Ascending aorta (tissue), 2 donors: ENCODE data around the gene TBCE. TPM values are rescaled to one million over a fixed set of nuclear protein-coding genes. Genes with fewer than 3 reads are reported as not detected.

ENCODE experiments used
- DNase-seq, 2 donors: peaks; one replicate each; pipeline ENCODE4 v3.0.0-alpha.2; 2019; ENCODE audit warnings: low spot score in 2 of 2
- H3K27ac ChIP-seq, 2 donors: fragments of 200-600 bp; sonication (generic); one replicate each; pipeline ENCODE4 v1.5.1; 2016 to 2017; ENCODE audit warnings: mild to moderate bottlenecking in 1 of 2
- H3K27me3 ChIP-seq: fragments of 200-600 bp; sonication (generic); one replicate; pipeline ENCODE4 v1.5.1; 2017
- H3K36me3 ChIP-seq, 2 donors: fragments of 200-600 bp; sonication (generic); one replicate each; pipeline ENCODE4 v1.5.1; 2016
- H3K4me1 ChIP-seq, 2 donors: fragments of 200-600 bp; sonication (generic); one replicate each; pipeline ENCODE4 v1.5.1; 2016 to 2017; ENCODE audit warnings: mild to moderate bottlenecking in 1 of 2
- H3K4me3 ChIP-seq, 2 donors: fragments of 200-600 bp; sonication (generic); one replicate each; pipeline ENCODE4 v1.5.1; 2016 to 2017; ENCODE audit warnings: mild to moderate bottlenecking in 1 of 2
- H3K9me3 ChIP-seq, 2 donors: fragments of 200-600 bp; sonication (generic); one replicate each; pipeline ENCODE4 v1.5.1; 2016
- intact Hi-C: fragments of 100-400 bp; cut with DNase I; formaldehyde crosslinking; loops from one replicate; pipeline ENCODE4 v1.15.1; 2023
- total RNA-seq: library from RNA; depleted of rRNA; stranded (reverse); fragments of >200 nt; gene quantifications from one replicate; pipeline ENCODE4 v1.1.0, GENCODE V29; 2016
- TF ChIP-seq, protein P1 (sequence below), 3 experiments: fragments of 200-600 bp in 2 of 3; fragments of 450-650 bp in 1 of 3; sonication (generic) in 2 of 3; IDR thresholded peaks; one replicate each; pipeline ENCODE4 v1.5.1; 2016 to 2019; ENCODE audit warnings: antibody characterized with exemption in 3 of 3, mild to moderate bottlenecking in 1 of 3, moderate library complexity in 1 of 3

The TBCE gene
- total RNA-seq, 1 donor from 2014 or later, result 67.8 TPM

DNA sequence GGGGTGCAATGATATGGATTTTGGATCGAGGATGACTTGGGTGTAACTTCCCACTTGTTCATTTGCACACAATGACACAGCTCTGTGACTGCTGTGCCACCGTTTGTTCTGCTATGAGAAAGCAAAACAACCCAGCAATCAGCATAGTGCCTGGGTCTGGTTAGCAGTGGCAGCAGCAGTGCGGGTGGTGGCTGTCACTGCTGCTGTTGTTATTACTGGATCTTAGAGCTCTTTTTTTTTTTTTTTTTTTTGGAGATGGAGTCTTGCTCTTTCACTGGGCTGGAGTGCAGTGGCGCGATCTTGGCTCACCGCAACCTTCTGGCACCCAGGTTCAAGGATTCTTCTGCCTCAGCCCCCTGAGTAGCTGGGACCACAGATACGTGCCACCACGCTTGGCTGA is 56.9 kb downstream of the TBCE start:
- no peaks in the 10 kb centered on the region for H3K9me3 ChIP-seq
- H3K4me3 ChIP-seq, result no peak overlapping the region
- no peaks in the 10 kb centered on the region for H3K4me1 ChIP-seq
- no peaks in the 10 kb centered on the region for H3K36me3 ChIP-seq
- TF ChIP-seq, protein P1, sequence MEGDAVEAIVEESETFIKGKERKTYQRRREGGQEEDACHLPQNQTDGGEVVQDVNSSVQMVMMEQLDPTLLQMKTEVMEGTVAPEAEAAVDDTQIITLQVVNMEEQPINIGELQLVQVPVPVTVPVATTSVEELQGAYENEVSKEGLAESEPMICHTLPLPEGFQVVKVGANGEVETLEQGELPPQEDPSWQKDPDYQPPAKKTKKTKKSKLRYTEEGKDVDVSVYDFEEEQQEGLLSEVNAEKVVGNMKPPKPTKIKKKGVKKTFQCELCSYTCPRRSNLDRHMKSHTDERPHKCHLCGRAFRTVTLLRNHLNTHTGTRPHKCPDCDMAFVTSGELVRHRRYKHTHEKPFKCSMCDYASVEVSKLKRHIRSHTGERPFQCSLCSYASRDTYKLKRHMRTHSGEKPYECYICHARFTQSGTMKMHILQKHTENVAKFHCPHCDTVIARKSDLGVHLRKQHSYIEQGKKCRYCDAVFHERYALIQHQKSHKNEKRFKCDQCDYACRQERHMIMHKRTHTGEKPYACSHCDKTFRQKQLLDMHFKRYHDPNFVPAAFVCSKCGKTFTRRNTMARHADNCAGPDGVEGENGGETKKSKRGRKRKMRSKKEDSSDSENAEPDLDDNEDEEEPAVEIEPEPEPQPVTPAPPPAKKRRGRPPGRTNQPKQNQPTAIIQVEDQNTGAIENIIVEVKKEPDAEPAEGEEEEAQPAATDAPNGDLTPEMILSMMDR (IDR thresholded peaks at IDR 0.05), result no peak
- H3K27ac ChIP-seq, result no peak overlapping the region
- no peak for DNase-seq
- intact Hi-C loops, result no loop called here
- H3K27me3 ChIP-seq, result no peaks in the 10 kb centered on the region

GRCh38 chr1:235425357-235425756 is 58.1 kb downstream of the TBCE start:
- no peaks in the 10 kb centered on the region for H3K4me1 ChIP-seq
- TF ChIP-seq, protein P1 (IDR thresholded peaks at IDR 0.05), result no peak
- no peak overlapping the region for H3K4me3 ChIP-seq
- no peak overlapping the region for H3K27ac ChIP-seq
- H3K36me3 ChIP-seq, result no peaks in the 10 kb centered on the region
- H3K9me3 ChIP-seq, result no peaks in the 10 kb centered on the region
- H3K27me3 ChIP-seq, result no peaks in the 10 kb centered on the region
- DNase-seq, result peak in 1 of 2 donors; percentile 28
- intact Hi-C loops, result no loop called here

- intact Hi-C loops, result no loop called here
- H3K27me3 ChIP-seq, result no peaks in the 10 kb centered on the region
- H3K4me1 ChIP-seq, result no peaks in the 10 kb centered on the region
- TF ChIP-seq, protein P1 (IDR thresholded peaks at IDR 0.05), result no peak
- no peak for DNase-seq
- no peaks in the 10 kb centered on the region for H3K36me3 ChIP-seq
- H3K27ac ChIP-seq, result no peak overlapping the region
- no peak overlapping the region for H3K4me3 ChIP-seq
- no peaks in the 10 kb centered on the region for H3K9me3 ChIP-seq
Measured at GRCh38 chr1:235426143-235426542, 58.9 kb downstream of the TBCE start.

GRCh38 chr1:235426680-235427079 is 59.5 kb downstream of the TBCE start:
- DNase-seq, result peak in 1 of 2 donors; percentile 21
- Histone ChIP-seq H3K27me3 (no peaks in the 10 kb centered on the region), H3K36me3 (no peaks in the 10 kb centered on the region), H3K27ac (no peak overlapping the region), H3K4me3 (no peak overlapping the region), H3K9me3 (no peaks in the 10 kb centered on the region), H3K4me1 (peaks cover 0 to 4% of the 10 kb centered on the region in 2 donors)
- TF ChIP-seq, protein P1 (IDR thresholded peaks at IDR 0.05), result no peak
- intact Hi-C loops, result no loop called here

DNA sequence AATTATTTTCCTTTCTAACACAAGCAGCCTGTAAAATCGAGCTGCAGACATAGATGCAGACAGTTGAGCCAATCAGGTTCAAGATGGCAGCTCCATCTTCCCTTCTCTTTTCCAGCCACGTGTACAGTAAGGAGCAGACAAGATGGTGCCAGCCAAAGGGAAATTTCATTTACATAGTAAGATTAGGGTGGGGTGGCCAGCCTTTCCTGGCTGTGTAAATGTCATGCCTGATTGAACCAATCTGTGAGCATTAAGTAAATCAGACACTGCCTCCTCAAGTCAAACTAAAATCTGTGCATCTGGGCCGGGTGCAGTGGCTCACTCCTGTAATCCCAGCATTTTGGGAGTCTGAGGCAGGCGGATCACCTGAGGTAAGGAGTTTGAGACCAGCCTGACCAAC is 60.2 kb downstream of the TBCE start:
- no peaks in the 10 kb centered on the region for H3K9me3 ChIP-seq
- H3K36me3 ChIP-seq, result no peaks in the 10 kb centered on the region
- peaks cover 0 to 5% of the 10 kb centered on the region in 2 donors for H3K4me1 ChIP-seq
- TF ChIP-seq, protein P1 (IDR thresholded peaks at IDR 0.05), result no peak
- no peaks in the 10 kb centered on the region for H3K27me3 ChIP-seq
- peak in 1 of 2 donors; percentile 9 for DNase-seq
- intact Hi-C loops, result no loop called here
- H3K27ac ChIP-seq, result no peak overlapping the region
- no peak overlapping the region for H3K4me3 ChIP-seq

GRCh38 chr1:235429143-235429542 is 61.9 kb downstream of the TBCE start:
- Histone ChIP-seq H3K9me3 (no peaks in the 10 kb centered on the region), H3K4me3 (no peak overlapping the region), H3K36me3 (peaks cover 2 to 4% of the 10 kb centered on the region in 2 donors), H3K27me3 (no peaks in the 10 kb centered on the region), H3K27ac (no peak overlapping the region), H3K4me1 (peaks cover 0 to 5% of the 10 kb centered on the region in 2 donors)
- TF ChIP-seq, protein P1 (IDR thresholded peaks at IDR 0.05), result no peak
- peak in 1 of 2 donors; percentile 43 for DNase-seq
- intact Hi-C loops, result no loop called here
